K562 (cell line): Measurements from ENCODE around the gene GRAMD2A. TPM values are rescaled to one million over a fixed set of nuclear protein-coding genes. Genes with fewer than 3 reads are reported as not detected.
A peak's percentile ranks its signal among the peaks of the same experiment; 100 is the strongest.

Experiments used
- BRD9 ChIP-seq: fragments of 450-650 bp; IDR thresholded peaks from 2 replicates; pipeline ENCODE4 v1.6.1; 2018; ENCODE audit warnings: low read depth; ENCODE audit not compliant: partially characterized antibody
- CCAR2 ChIP-seq: fragments of 200-400 bp; formaldehyde crosslinking; IDR thresholded peaks from 2 replicates; pipeline ENCODE4 v1.6.1; 2017; ENCODE audit warnings: mild to moderate bottlenecking, low read depth, low read length
- CEBPB ChIP-seq: fragments of 450-650 bp; IDR thresholded peaks from 2 replicates; pipeline ENCODE4 v1.6.1; 2016; ENCODE audit warnings: missing genetic modification characterization, missing compliant biosample characterization
- CREBBP ChIP-seq: IDR thresholded peaks from one replicate; pipeline ENCODE4 v1.6.1; 2012; ENCODE audit warnings: low read depth, mild to moderate bottlenecking, control low read depth, inconsistent platforms, low read length
- GABPA ChIP-seq: fragments of 200-800 bp; sonication (Bioruptor generic); conservative IDR thresholded peaks from 2 replicates; pipeline ENCODE4 v1.6.1; 2016; ENCODE audit warnings: low read depth, missing genetic modification characterization, missing compliant biosample characterization
- KHSRP ChIP-seq: fragments of 450-650 bp; IDR thresholded peaks from 2 replicates; pipeline ENCODE4 v1.6.1; 2017
- NRF1 ChIP-seq, 2 experiments: fragments of 450-650 bp; IDR thresholded peaks in 1 of 2; conservative IDR thresholded peaks in 1 of 2; 2 replicates each; pipeline ENCODE4 v1.6.1; 2014; ENCODE audit warnings: mild to moderate bottlenecking in 2 of 2
- SOX6 ChIP-seq: fragments of 450-650 bp; IDR thresholded peaks from 2 replicates; pipeline ENCODE4 v1.6.1; 2014; ENCODE audit warnings: mild to moderate bottlenecking
- SP1 ChIP-seq: sonication (generic); formaldehyde crosslinking; IDR thresholded peaks from 2 replicates; pipeline ENCODE4 v1.8.1; 2022; ENCODE audit warnings: mild to moderate bottlenecking, missing genetic modification reagents
- TOE1 ChIP-seq, 2 experiments: fragments of 450-650 bp in 1 of 2; sonication (generic) in 1 of 2; formaldehyde crosslinking in 1 of 2; IDR thresholded peaks; 2 replicates each; pipeline versions ENCODE4 v1.7.1 to v1.8.0; 2016 to 2022; ENCODE audit warnings: borderline replicate concordance in 2 of 2, mild to moderate bottlenecking in 2 of 2, antibody characterized with exemption in 1 of 2, inconsistent platforms in 1 of 2, low read depth in 1 of 2, missing genetic modification reagents in 1 of 2, moderate library complexity in 1 of 2
- polyA plus RNA-seq, 8 experiments: library from polyadenylated mRNA; depleted of rRNA in 4 of 8; stranded (reverse) in 5 of 8; unstranded in 3 of 8; fragments of >200 nt; fragmentation: Nextera tagmentation in 2 of 8; fragmentation: Illumina TruSeq in 1 of 8; extraction: Ambion mirVana in 2 of 8; extraction: Trizol in 1 of 8; gene quantifications; 2 replicates each; pipeline versions ENCODE4 v1.2.1 to v1.2.3, GENCODE V29; 2011 to 2014; ENCODE audit warnings: inconsistent platforms in 1 of 8, missing spikeins in 1 of 8
- total RNA-seq, 7 experiments: library from RNA; depleted of rRNA in 6 of 7; stranded (reverse); fragments of >200 nt in 6 of 7; fragmentation: Illumina TruSeq in 2 of 7; extraction: Trizol in 2 of 7; gene quantifications; 2 replicates each; pipeline versions ENCODE4 v1.2.1 to v1.2.3, GENCODE V29; 2011 to 2021; ENCODE audit warnings: low replicate concordance in 1 of 7
- TF ChIP-seq, protein P1 (sequence below): fragments of 250-450 bp; sonication (Bioruptor Pico); IDR thresholded peaks from 2 replicates; pipeline ENCODE4 v1.8.0; 2021; ENCODE audit warnings: borderline replicate concordance, mild to moderate bottlenecking, moderate library complexity; ENCODE audit not compliant: poor library complexity, severe bottlenecking
- TF ChIP-seq, protein P2 (sequence below), 2 experiments: fragments of 450-650 bp; formaldehyde crosslinking in 1 of 2; IDR thresholded peaks; 2 replicates each; pipeline versions ENCODE4 v1.4.0 to v1.6.1; 2014 to 2020; ENCODE audit warnings: mild to moderate bottlenecking in 2 of 2, borderline replicate concordance in 1 of 2, low read depth in 1 of 2
- TF ChIP-seq, protein P3 (sequence below): fragments of 200-800 bp; sonication (Bioruptor generic); IDR thresholded peaks from 2 replicates; pipeline ENCODE4 v1.6.1; 2017; ENCODE audit warnings: missing genetic modification characterization, missing compliant biosample characterization

GRAMD2A gene
- total and polyA plus RNA-seq, 9 of the 15 experiments (the other 6 are each of a cell fraction or from before 2014, with no cell fraction given) = 0.08 to 0.22 TPM; not detected in 7

DNA sequence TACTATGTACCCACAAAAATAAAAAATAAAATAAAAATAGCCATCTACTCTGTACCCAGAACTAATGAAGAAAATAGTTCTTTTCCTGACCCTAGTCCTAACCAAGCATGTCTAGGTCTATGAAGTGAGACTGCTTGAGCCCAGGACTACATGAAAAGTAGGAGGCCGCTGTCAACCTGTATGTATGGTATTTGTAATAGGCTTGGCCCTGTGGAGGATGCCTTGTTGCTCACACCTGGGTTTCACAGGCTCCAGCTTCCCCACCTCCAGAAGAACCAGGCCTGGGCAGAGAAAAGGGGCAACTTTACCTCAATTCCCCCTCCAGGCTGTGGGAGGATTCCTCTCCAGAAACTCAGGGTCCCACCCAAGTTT lies 40.3 kb upstream of the GRAMD2A start (continued):
- TF ChIP-seq GABPA (tag) (peak; percentile 30), NRF1 (conservative IDR thresholded peaks at IDR 0.05 in 1 of 2, IDR thresholded peaks at IDR 0.05 in 1 of 2) (no peak), SOX6 (no peak), BRD9 (peak; percentile 7), SP1 (CRISPR knock-in tag) (no peak), CEBPB (tag) (peak; percentile 8; the same call in 1 of the 2 replicates), TOE1 (IDR thresholded peaks at IDR 0.05; ENCODE audit: borderline replicate concordance) (no peak), TOE1 (CRISPR knock-in tag; IDR thresholded peaks at IDR 0.05; ENCODE audit: borderline replicate concordance, low read depth) (no peak), KHSRP (no peak), CREBBP (no peak), CCAR2 (no peak)
- TF ChIP-seq, protein P1, sequence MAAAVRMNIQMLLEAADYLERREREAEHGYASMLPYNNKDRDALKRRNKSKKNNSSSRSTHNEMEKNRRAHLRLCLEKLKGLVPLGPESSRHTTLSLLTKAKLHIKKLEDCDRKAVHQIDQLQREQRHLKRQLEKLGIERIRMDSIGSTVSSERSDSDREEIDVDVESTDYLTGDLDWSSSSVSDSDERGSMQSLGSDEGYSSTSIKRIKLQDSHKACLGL (CRISPR knock-in tag) = no peak
- TF ChIP-seq, protein P2, sequence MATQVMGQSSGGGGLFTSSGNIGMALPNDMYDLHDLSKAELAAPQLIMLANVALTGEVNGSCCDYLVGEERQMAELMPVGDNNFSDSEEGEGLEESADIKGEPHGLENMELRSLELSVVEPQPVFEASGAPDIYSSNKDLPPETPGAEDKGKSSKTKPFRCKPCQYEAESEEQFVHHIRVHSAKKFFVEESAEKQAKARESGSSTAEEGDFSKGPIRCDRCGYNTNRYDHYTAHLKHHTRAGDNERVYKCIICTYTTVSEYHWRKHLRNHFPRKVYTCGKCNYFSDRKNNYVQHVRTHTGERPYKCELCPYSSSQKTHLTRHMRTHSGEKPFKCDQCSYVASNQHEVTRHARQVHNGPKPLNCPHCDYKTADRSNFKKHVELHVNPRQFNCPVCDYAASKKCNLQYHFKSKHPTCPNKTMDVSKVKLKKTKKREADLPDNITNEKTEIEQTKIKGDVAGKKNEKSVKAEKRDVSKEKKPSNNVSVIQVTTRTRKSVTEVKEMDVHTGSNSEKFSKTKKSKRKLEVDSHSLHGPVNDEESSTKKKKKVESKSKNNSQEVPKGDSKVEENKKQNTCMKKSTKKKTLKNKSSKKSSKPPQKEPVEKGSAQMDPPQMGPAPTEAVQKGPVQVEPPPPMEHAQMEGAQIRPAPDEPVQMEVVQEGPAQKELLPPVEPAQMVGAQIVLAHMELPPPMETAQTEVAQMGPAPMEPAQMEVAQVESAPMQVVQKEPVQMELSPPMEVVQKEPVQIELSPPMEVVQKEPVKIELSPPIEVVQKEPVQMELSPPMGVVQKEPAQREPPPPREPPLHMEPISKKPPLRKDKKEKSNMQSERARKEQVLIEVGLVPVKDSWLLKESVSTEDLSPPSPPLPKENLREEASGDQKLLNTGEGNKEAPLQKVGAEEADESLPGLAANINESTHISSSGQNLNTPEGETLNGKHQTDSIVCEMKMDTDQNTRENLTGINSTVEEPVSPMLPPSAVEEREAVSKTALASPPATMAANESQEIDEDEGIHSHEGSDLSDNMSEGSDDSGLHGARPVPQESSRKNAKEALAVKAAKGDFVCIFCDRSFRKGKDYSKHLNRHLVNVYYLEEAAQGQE (IDR thresholded peaks at IDR 0.05; ENCODE audit: borderline replicate concordance) = no peak
- TF ChIP-seq, protein P2 (CRISPR knock-in tag; IDR thresholded peaks at IDR 0.05; ENCODE audit: low read depth) = no peak
- TF ChIP-seq, protein P3, sequence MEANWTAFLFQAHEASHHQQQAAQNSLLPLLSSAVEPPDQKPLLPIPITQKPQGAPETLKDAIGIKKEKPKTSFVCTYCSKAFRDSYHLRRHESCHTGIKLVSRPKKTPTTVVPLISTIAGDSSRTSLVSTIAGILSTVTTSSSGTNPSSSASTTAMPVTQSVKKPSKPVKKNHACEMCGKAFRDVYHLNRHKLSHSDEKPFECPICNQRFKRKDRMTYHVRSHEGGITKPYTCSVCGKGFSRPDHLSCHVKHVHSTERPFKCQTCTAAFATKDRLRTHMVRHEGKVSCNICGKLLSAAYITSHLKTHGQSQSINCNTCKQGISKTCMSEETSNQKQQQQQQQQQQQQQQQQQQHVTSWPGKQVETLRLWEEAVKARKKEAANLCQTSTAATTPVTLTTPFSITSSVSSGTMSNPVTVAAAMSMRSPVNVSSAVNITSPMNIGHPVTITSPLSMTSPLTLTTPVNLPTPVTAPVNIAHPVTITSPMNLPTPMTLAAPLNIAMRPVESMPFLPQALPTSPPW (CRISPR knock-in tag) = peak; percentile 8; the same call in 1 of the 2 replicates
